ENCODE results near the gene ABCC1.
"Not testable (repeated sequence)": the region's sequence is repeated elsewhere in the genome, so short reads cannot be mapped to it uniquely, and the experiment has no call there.

ABCC1 gene

GRCh38 chr16:15934991-15935390 lies 14.4 kb upstream of the ABCC1 start:
- DNase-seq (ENCODE audit: low read depth), result no peak
- H3K4me3 ChIP-seq (ENCODE audit: low read depth, low read length), result no peak overlapping the region
- TF ChIP-seq POLR2A (IDR thresholded peaks at IDR 0.05; ENCODE audit: extremely low read depth, insufficient read length) (no peak), MAX (IDR thresholded peaks at IDR 0.05; ENCODE audit: low read depth, low read length) (no peak), CTCF (IDR thresholded peaks at IDR 0.05; ENCODE audit: low read depth, low read length) (no peak), MYC (IDR thresholded peaks at IDR 0.05; ENCODE audit: low read depth, low read length) (no peak)

GRCh38 chr16:15936809-15937208 lies 12.6 kb upstream of the ABCC1 start:
- peak; percentile 34 for DNase-seq (ENCODE audit: low read depth)
- not testable (repeated sequence) for H3K4me3 ChIP-seq (ENCODE audit: low read depth, low read length)

- no peak overlapping the region for H3K4me3 ChIP-seq (ENCODE audit: low read depth, low read length)
- TF ChIP-seq POLR2A (IDR thresholded peaks at IDR 0.05; ENCODE audit: extremely low read depth, insufficient read length) (no peak), MYC (IDR thresholded peaks at IDR 0.05; ENCODE audit: low read depth, low read length) (no peak), MAX (IDR thresholded peaks at IDR 0.05; ENCODE audit: low read depth, low read length) (no peak), CTCF (IDR thresholded peaks at IDR 0.05; ENCODE audit: low read depth, low read length) (no peak)
- DNase-seq (ENCODE audit: low read depth), result peak; percentile 66
These were observed 6.3 kb upstream of the ABCC1 start for GRCh38 chr16:15942931-15943690.

- H3K4me3 ChIP-seq (ENCODE audit: low read depth, low read length), result no peak overlapping the region
- DNase-seq (ENCODE audit: low read depth), result no peak
- TF ChIP-seq CTCF (IDR thresholded peaks at IDR 0.05; ENCODE audit: low read depth, low read length) (no peak), POLR2A (IDR thresholded peaks at IDR 0.05; ENCODE audit: extremely low read depth, insufficient read length) (no peak), MAX (IDR thresholded peaks at IDR 0.05; ENCODE audit: low read depth, low read length) (no peak), MYC (IDR thresholded peaks at IDR 0.05; ENCODE audit: low read depth, low read length) (no peak)
These were observed 3.0 kb upstream of the ABCC1 start for GRCh38 chr16:15946257-15947044.

- no peak overlapping the region for H3K4me3 ChIP-seq (ENCODE audit: low read depth, low read length)
- TF ChIP-seq MYC (IDR thresholded peaks at IDR 0.05; ENCODE audit: low read depth, low read length) (no peak), MAX (IDR thresholded peaks at IDR 0.05; ENCODE audit: low read depth, low read length) (no peak), POLR2A (IDR thresholded peaks at IDR 0.05; ENCODE audit: extremely low read depth, insufficient read length) (no peak), CTCF (IDR thresholded peaks at IDR 0.05; ENCODE audit: low read depth, low read length) (no peak)
These were observed 1.4 kb upstream of the ABCC1 start for GRCh38 chr16:15947983-15948509.

GRCh38 chr16:15948532-15949209 lies 745 bp upstream of the ABCC1 start:
- peak overlapping the region; percentile 52 for H3K4me3 ChIP-seq (ENCODE audit: low read depth, low read length)
- no peak for DNase-seq (ENCODE audit: low read depth)
- TF ChIP-seq CTCF (IDR thresholded peaks at IDR 0.05; ENCODE audit: low read depth, low read length) (no peak), POLR2A (IDR thresholded peaks at IDR 0.05; ENCODE audit: extremely low read depth, insufficient read length) (no peak), MAX (IDR thresholded peaks at IDR 0.05; ENCODE audit: low read depth, low read length) (no peak), MYC (IDR thresholded peaks at IDR 0.05; ENCODE audit: low read depth, low read length) (no peak)

More at GRCh38 chr16:15947983-15948509, 1.4 kb upstream of the ABCC1 start:
- DNase-seq (ENCODE audit: low read depth), result no peak
